IMR-90 (cell line): ENCODE data around the gene HAUS3. TPM values are rescaled to one million over a fixed set of nuclear protein-coding genes. Genes with fewer than 3 reads are reported as not detected.

Experiments used
- ATAC-seq: fragments of 200-7000 bp; cut with Tn5 transposase; 2 replicates; pipeline ENCODE4 v1.9.1; 2020; ENCODE audit warnings: low read depth, mild to moderate bottlenecking, moderate library complexity
- BruUV-seq: library from RNA; stranded (reverse); fragments of 400-500 nt; replicated peaks from 2 replicates; lab custom pipeline; 2021; lab: Mats Ljungman, UMichigan
- CTCF ChIA-PET: fragments of 300-600 bp; formaldehyde crosslinking; extraction: SDS; loops from one replicate; lab custom pipeline; 2021; ENCODE audit warnings: antibody characterized with exemption; lab: Yijun Ruan, JAX
- POLR2A ChIA-PET: fragments of 300-600 bp; sonication (Branson Sonifier 250); formaldehyde crosslinking; loops from one replicate; lab custom pipeline; 2022; ENCODE audit warnings: antibody characterized with exemption; ENCODE audit not compliant: unreplicated experiment; lab: Charles Lee
- DNase-seq: peaks from one replicate; pipeline ENCODE4 v3.0.0; 2013
- H2AFZ ChIP-seq: replicated peaks from 2 replicates; pipeline ENCODE3; 2013; ENCODE audit warnings: low read length, mild to moderate bottlenecking; ENCODE audit not compliant: poor library complexity
- H2AK5ac ChIP-seq: 2 replicates; pipeline ENCODE4 v1.6.1; 2013; ENCODE audit warnings: low read depth, low read length, inconsistent platforms
- H2AK9ac ChIP-seq: replicated peaks from 2 replicates; pipeline ENCODE3; 2013; ENCODE audit warnings: mild to moderate bottlenecking, low read depth, low read length, moderate library complexity; ENCODE audit not compliant: poor library complexity
- H2BK120ac ChIP-seq: 2 replicates; pipeline ENCODE4 v1.6.1; 2013; ENCODE audit warnings: low read depth, low read length, inconsistent platforms
- H2BK15ac ChIP-seq: 3 replicates; pipeline ENCODE4 v1.6.1; 2013; ENCODE audit warnings: low read depth, low read length, inconsistent platforms
- H2BK20ac ChIP-seq: 2 replicates; pipeline ENCODE4 v1.6.1; 2013; ENCODE audit warnings: low read depth, mild to moderate bottlenecking, inconsistent platforms, low read length, moderate library complexity
- H2BK5ac ChIP-seq: 2 replicates; pipeline ENCODE4 v1.6.1; 2013; ENCODE audit warnings: mild to moderate bottlenecking, low read depth, low read length, inconsistent platforms; ENCODE audit not compliant: poor library complexity, severe bottlenecking
- H3K14ac ChIP-seq: replicated peaks from 2 replicates; pipeline ENCODE4 v1.6.1; 2013; ENCODE audit warnings: low read depth, low read length, inconsistent platforms
- H3K18ac ChIP-seq: 2 replicates; pipeline ENCODE4 v1.6.1; 2013; ENCODE audit warnings: low read depth, low read length, control low read depth
- H3K23ac ChIP-seq: 2 replicates; pipeline ENCODE4 v1.6.1; 2013; ENCODE audit warnings: low read depth, low read length, inconsistent platforms
- H3K27ac ChIP-seq: 2 replicates; pipeline ENCODE4 v1.5.1; 2013; ENCODE audit warnings: mild to moderate bottlenecking, control low read depth, low read length; ENCODE audit not compliant: insufficient read depth
- H3K27me3 ChIP-seq: 2 replicates; pipeline ENCODE4 v1.6.1; 2013; ENCODE audit warnings: low read length; ENCODE audit not compliant: control insufficient read depth, insufficient read depth
- H3K36me3 ChIP-seq: 2 replicates; pipeline ENCODE4 v1.6.1; 2013; ENCODE audit warnings: low read length, mixed read lengths; ENCODE audit not compliant: control insufficient read depth, insufficient read depth
- H3K4ac ChIP-seq: 2 replicates; pipeline ENCODE4 v1.6.1; 2013; ENCODE audit warnings: low read depth, low read length, inconsistent platforms
- H3K4me1 ChIP-seq: 2 replicates; pipeline ENCODE4 v1.6.1; 2013; ENCODE audit warnings: low read length, mixed read lengths; ENCODE audit not compliant: control insufficient read depth, insufficient read depth
- H3K4me2 ChIP-seq: 2 replicates; pipeline ENCODE4 v1.6.1; 2013; ENCODE audit warnings: low read depth, mild to moderate bottlenecking, control low read depth, low read length, moderate library complexity
- H3K4me3 ChIP-seq: 2 replicates; pipeline ENCODE4 v1.5.1; 2013; ENCODE audit warnings: low read depth, mild to moderate bottlenecking, control low read depth, low read length, moderate library complexity; ENCODE audit not compliant: insufficient read depth
- H3K56ac ChIP-seq: 2 replicates; pipeline ENCODE4 v1.6.1; 2013; ENCODE audit warnings: low read length, inconsistent platforms; ENCODE audit not compliant: insufficient read depth; ENCODE audit errors: extremely low read depth
- H3K79me1 ChIP-seq, 2 experiments: 2 replicates each; pipeline ENCODE4 v1.6.1; 2013; ENCODE audit warnings: low read length in 2 of 2, inconsistent platforms in 1 of 2, low read depth in 1 of 2
- H3K9ac ChIP-seq: 2 replicates; pipeline ENCODE4 v1.6.1; 2013; ENCODE audit warnings: low read depth, low read length, control low read depth
- H3K9me1 ChIP-seq: 2 replicates; pipeline ENCODE4 v1.6.1; 2013; ENCODE audit warnings: low read length, inconsistent platforms; ENCODE audit not compliant: insufficient read depth
- H3K9me3 ChIP-seq: 2 replicates; pipeline ENCODE4 v1.6.1; 2013; ENCODE audit warnings: low read length; ENCODE audit not compliant: control insufficient read depth, insufficient read depth
- H4K20me1 ChIP-seq: 2 replicates; pipeline ENCODE4 v1.6.1; 2013; ENCODE audit warnings: low read length, inconsistent platforms; ENCODE audit not compliant: insufficient read depth
- H4K5ac ChIP-seq: 2 replicates; pipeline ENCODE4 v1.6.1; 2013; ENCODE audit warnings: mild to moderate bottlenecking, low read depth, low read length, control low read depth
- H4K8ac ChIP-seq, 2 experiments: 2 replicates each; pipeline ENCODE4 v1.6.1; 2013; ENCODE audit warnings: low read depth in 2 of 2, low read length in 2 of 2, control low read depth in 1 of 2, inconsistent platforms in 1 of 2
- H4K91ac ChIP-seq: 2 replicates; pipeline ENCODE4 v1.6.1; 2013; ENCODE audit warnings: low read depth, low read length, inconsistent platforms; ENCODE audit not compliant: insufficient read depth
- FOS ChIP-seq: fragments of 150-350 bp; IDR thresholded peaks from 2 replicates; pipeline ENCODE4 v1.6.1; 2016; ENCODE audit warnings: low read depth, low read length
- RCOR1 ChIP-seq: IDR thresholded peaks from 2 replicates; pipeline ENCODE4 v1.6.1; 2012; ENCODE audit warnings: mild to moderate bottlenecking, low read length, improper control_type of control experiment; ENCODE audit not compliant: insufficient replicate concordance
- SMC3 ChIP-seq: fragments of 150-350 bp; IDR thresholded peaks from 2 replicates; pipeline ENCODE4 v1.6.1; 2016; ENCODE audit warnings: low read depth, mild to moderate bottlenecking, antibody characterized with exemption, low read length, moderate library complexity
- WGBS, 2 experiments: methylation state at CpG; one replicate each; pipeline versions ENCODE4 v1.1.5 to v1.1.7; 2013; ENCODE audit warnings: missing lambda C conversion rate in 2 of 2; ENCODE audit not compliant: insufficient read length in 1 of 2; ENCODE audit errors: extremely low coverage in 2 of 2; 5-methylcytosine and 5-hydroxymethylcytosine counted together
- dilution Hi-C: fragments of 300-500 bp; cut with HindIII; formaldehyde crosslinking; loops from one replicate; pipeline ENCODE4 v1.14.3; 2018; ENCODE audit warnings: low sequenced_read_pairs; ENCODE audit not compliant: unreplicated experiment
- in situ Hi-C: fragments of 300-500 bp; cut with MboI; formaldehyde crosslinking; loops from 3 replicates; pipeline ENCODE4 v1.14.3; 2019; ENCODE audit warnings: low sequenced_read_pairs, inconsistent platforms, mixed read lengths
- intact Hi-C: fragments of 100-400 bp; cut with micrococcal nuclease; formaldehyde crosslinking; loops from 2 replicates; pipeline ENCODE4 v1.10.0; 2022
- polyA plus RNA-seq, 3 experiments: library from polyadenylated mRNA; depleted of rRNA; stranded (reverse); fragments of >200 nt; gene quantifications; 2 replicates each; pipeline ENCODE4 v1.2.3, GENCODE V29; 2012; ENCODE audit warnings: low replicate concordance in 1 of 3
- total RNA-seq: library from RNA; depleted of rRNA; stranded (reverse); fragments of >200 nt; gene quantifications from 2 replicates; pipeline ENCODE4 v1.2.3, GENCODE V29; 2012

HAUS3 gene
- total and polyA plus RNA-seq, 2 of the 4 experiments (the other 2 are of a cell fraction) = 4.3 to 4.8 TPM

DNA sequence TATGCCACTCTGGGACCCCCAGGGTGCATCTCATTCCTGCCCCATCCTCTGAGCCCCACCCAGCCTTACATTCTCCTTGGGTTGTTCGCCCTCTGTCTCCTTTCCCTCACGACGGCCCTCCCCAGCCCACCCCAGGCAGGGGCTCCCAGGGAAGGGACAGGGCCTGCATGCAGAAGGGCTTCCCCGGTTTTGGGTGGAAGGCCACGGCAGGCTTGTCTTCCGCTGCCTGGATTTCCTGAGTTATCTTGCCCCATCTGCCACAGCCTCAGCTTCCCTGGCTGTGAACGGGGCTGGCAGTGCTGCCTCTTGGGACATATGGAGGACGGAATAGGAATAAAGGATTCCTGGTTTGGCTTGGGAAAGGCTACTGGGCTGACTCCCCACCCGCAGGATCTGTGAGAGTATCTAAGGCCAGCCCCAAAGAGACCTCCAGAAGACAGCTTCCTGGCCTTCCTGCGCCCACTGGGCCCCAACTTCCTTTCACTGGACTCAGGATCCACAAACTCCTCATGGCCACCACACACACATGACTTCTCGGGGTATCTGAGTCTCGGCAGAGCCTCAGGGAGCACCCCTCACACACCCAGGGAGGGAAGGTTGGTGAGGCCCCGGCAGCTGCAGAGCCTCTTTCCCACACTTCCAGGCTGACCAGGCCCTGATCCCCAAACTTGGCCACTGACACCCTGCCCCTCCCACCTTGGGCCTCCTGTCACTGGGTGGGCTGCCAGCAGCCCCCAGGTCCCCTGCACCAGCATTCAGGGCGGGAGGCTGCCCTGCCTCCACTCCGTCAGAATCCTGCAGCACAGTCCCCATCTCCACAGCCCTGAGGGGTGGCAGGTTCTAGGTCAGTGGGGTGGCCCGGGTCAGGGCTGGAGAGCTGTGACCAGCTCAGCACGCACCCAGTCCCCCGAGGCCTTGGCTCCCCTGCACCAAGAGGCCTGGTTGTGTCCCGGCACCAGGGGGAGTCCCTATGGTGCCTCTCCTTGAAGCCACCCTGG lies 23.5 kb upstream of the HAUS3 start:
- no peak overlapping the region for H2BK15ac ChIP-seq
- H3K36me3 ChIP-seq = no peaks in the 10 kb centered on the region
- intact Hi-C loops (loop anchor here (10.0 kb wide), 1 partner anchor 149 kb away; the partner anchor contains the start of genes CFAP99 and ZFYVE28), dilution Hi-C loops (no loop called here), in situ Hi-C loops (no loop called here)
- 0 out of 4 replicates have a peak overlapping the region, but pooled peaks of 1 of the 2 experiments have one; percentile 59 for H4K8ac ChIP-seq
- peaks cover 3% of the 10 kb centered on the region; the same call in 1 of the 2 replicates for H3K4me1 ChIP-seq
- H3K9ac ChIP-seq = no peak overlapping the region
- no peaks in the 10 kb centered on the region; the same call in 1 of the 2 replicates for H3K27me3 ChIP-seq
- no peaks in the 10 kb centered on the region for H3K9me1 ChIP-seq
- no peaks in the 10 kb centered on the region for H4K20me1 ChIP-seq
- no peak overlapping the region for H4K91ac ChIP-seq
- ATAC-seq (no peak), DNase-seq (no peak)
- H4K5ac ChIP-seq = no peak overlapping the region
- TF ChIP-seq RCOR1 (no peak), FOS (no peak), SMC3 (peak; percentile 21; the same call in 1 of the 2 replicates)
- no peak overlapping the region for H3K4me3 ChIP-seq
- BruUV-seq = no TSS peak
- peak overlapping the region; percentile 86 for H2AFZ ChIP-seq
- H3K56ac ChIP-seq = no peak overlapping the region
- H2BK120ac ChIP-seq = no peak overlapping the region
- no peaks in the 10 kb centered on the region for H3K9me3 ChIP-seq
- H2BK5ac ChIP-seq = no peak overlapping the region
- no peak overlapping the region for H3K4me2 ChIP-seq
- no peak overlapping the region for H2BK20ac ChIP-seq
- no peak overlapping the region for H3K27ac ChIP-seq
- POLR2A ChIA-PET = no interaction called here
- no peak overlapping the region for H2AK9ac ChIP-seq
- peak overlapping the region; percentile 14; the same call in 1 of the 2 replicates for H2AK5ac ChIP-seq
- H3K4ac ChIP-seq = 0 out of 2 replicates have a peak overlapping the region, but pooled peaks have one; percentile 43
- CTCF ChIA-PET = no interaction called here
- no peak overlapping the region for H3K23ac ChIP-seq
- H3K18ac ChIP-seq = no peak overlapping the region
- peaks cover 7 to 11% of the 10 kb centered on the region in 2 experiments; a peak in 3 of 4 replicates for H3K79me1 ChIP-seq
- no peak overlapping the region for H3K14ac ChIP-seq
- WGBS, 2 experiments = 93% methylated on average over 3 of the region's 19 CpGs; no CpG with 5 or more reads in 1 of the 2 experiments
